Activated T-helper 9 cell treated with anti-CD3 and anti-CD28 coated beads, Interleukin-2, amount 50 U/mL, for 16 hours (primary cell): ENCODE results near the gene ZNF112.
"Not testable (repeated sequence)": the region's sequence is repeated elsewhere in the genome, so short reads cannot be mapped to it uniquely, and the experiment has no call there.

Experiments
- DNase-seq: peaks from one replicate; pipeline ENCODE4 v3.0.0-alpha.2; 2020; ENCODE audit warnings: low read depth

The ZNF112 gene

GRCh38 chr19:44356383-44357111 is at the start of gene ZNF112:
Gene ZNF112, minus strand, starts transcription at chr19:44356680. Its CDS starts 16,141 bp downstream, at chr19:44340539.
- no peak for DNase-seq

GRCh38 chr19:44401139-44402115 is 44.9 kb upstream of the ZNF112 start, which contains the start of gene ZNF285:
Gene ZNF285, minus strand, starts transcription at chr19:44401608. Its CDS starts 4,395 bp downstream, at chr19:44397213.
- DNase-seq, result peak; percentile 36

- DNase-seq, result not testable (repeated sequence)
Observed at GRCh38 chr19:44389268-44389667, 32.8 kb upstream of the ZNF112 start.

- no peak for DNase-seq
Observed at GRCh38 chr19:44374789-44375188, 18.3 kb upstream of the ZNF112 start.

- no peak for DNase-seq
Observed at GRCh38 chr19:44371815-44372480, 15.5 kb upstream of the ZNF112 start.

- no peak for DNase-seq
Observed at GRCh38 chr19:44367024-44367423, 10.5 kb upstream of the ZNF112 start.

- DNase-seq, result no peak
Observed at GRCh38 chr19:44346556-44346955, 9.9 kb downstream of the ZNF112 start.

GRCh38 chr19:44345959-44346358 is 10.5 kb downstream of the ZNF112 start:
- no peak for DNase-seq

GRCh38 chr19:44344255-44344654 is 12.2 kb downstream of the ZNF112 start:
- DNase-seq, result no peak

GRCh38 chr19:44341794-44342193 is 14.7 kb downstream of the ZNF112 start:
- no peak for DNase-seq

GRCh38 chr19:44334639-44335038 is 21.8 kb downstream of the ZNF112 start:
- DNase-seq, result not testable (repeated sequence)

GRCh38 chr19:44332145-44332544 is 24.3 kb downstream of the ZNF112 start:
- no peak for DNase-seq

GRCh38 chr19:44315883-44316282 is 40.6 kb downstream of the ZNF112 start:
- no peak for DNase-seq

GRCh38 chr19:44313231-44313630 is 43.2 kb downstream of the ZNF112 start:
- DNase-seq, result no peak

GRCh38 chr19:44308011-44308410 is 48.5 kb downstream of the ZNF112 start:
- DNase-seq, result no peak

GRCh38 chr19:44306283-44306682 is 50.2 kb downstream of the ZNF112 start:
- no peak for DNase-seq

GRCh38 chr19:44305457-44305856 is 51.0 kb downstream of the ZNF112 start:
- no peak for DNase-seq

- peak; percentile 60 for DNase-seq
Observed at GRCh38 chr19:44304659-44305193, 51.8 kb downstream of the ZNF112 start, which contains the start of gene ZNF235. Gene ZNF235, minus strand, starts transcription at chr19:44305025. Its CDS starts 1,621 bp downstream, at chr19:44303404.

- no peak for DNase-seq
Observed at GRCh38 chr19:44303976-44304568, 52.4 kb downstream of the ZNF112 start.

- no peak for DNase-seq
Observed at GRCh38 chr19:44303320-44303719, 53.2 kb downstream of the ZNF112 start.

- DNase-seq, result no peak
Observed at GRCh38 chr19:44284968-44285367, 71.5 kb downstream of the ZNF112 start.
